Ishikawa (cell line): ENCODE measurements around the gene SCNN1B.

ENCODE experiments used
- CEBPB ChIP-seq: IDR thresholded peaks from 2 replicates; pipeline ENCODE4 v1.6.1; 2012
- CREB1 ChIP-seq: IDR thresholded peaks from 2 replicates; pipeline ENCODE4 v1.6.1; 2012; ENCODE audit warnings: low read depth
- EGR1 ChIP-seq: IDR thresholded peaks from 2 replicates; pipeline ENCODE4 v1.6.1; 2012
- EP300 ChIP-seq: IDR thresholded peaks from 2 replicates; pipeline ENCODE4 v1.6.1; 2012; ENCODE audit warnings: borderline replicate concordance
- FOXM1 ChIP-seq: IDR thresholded peaks from 2 replicates; pipeline ENCODE4 v1.6.1; 2012; ENCODE audit warnings: low read depth, borderline replicate concordance
- NFIC ChIP-seq: IDR thresholded peaks from 2 replicates; pipeline ENCODE4 v1.6.1; 2012
- RAD21 ChIP-seq: IDR thresholded peaks from 2 replicates; pipeline ENCODE4 v1.6.1; 2012; ENCODE audit warnings: low read depth
- REST ChIP-seq: IDR thresholded peaks from 2 replicates; pipeline ENCODE4 v1.6.1; 2012; ENCODE audit warnings: low read depth, mild to moderate bottlenecking
- TAF1 ChIP-seq: IDR thresholded peaks from 2 replicates; pipeline ENCODE4 v1.6.1; 2012; ENCODE audit warnings: low read depth, mild to moderate bottlenecking
- TCF12 ChIP-seq: IDR thresholded peaks from 2 replicates; pipeline ENCODE4 v1.6.1; 2012; ENCODE audit warnings: low read depth
- TEAD4 ChIP-seq: IDR thresholded peaks from 2 replicates; pipeline ENCODE4 v1.6.1; 2012
- YY1 ChIP-seq: IDR thresholded peaks from 2 replicates; pipeline ENCODE4 v1.6.1; 2012; ENCODE audit warnings: low read depth
- ZBTB7A ChIP-seq: IDR thresholded peaks from 2 replicates; pipeline ENCODE4 v1.6.1; 2012; ENCODE audit warnings: low read depth
- TF ChIP-seq, protein P1 (sequence below): IDR thresholded peaks from 2 replicates; pipeline ENCODE4 v1.6.1; 2012
- TF ChIP-seq, protein P2 (sequence below): IDR thresholded peaks from 2 replicates; pipeline ENCODE4 v1.6.1; 2012

The SCNN1B gene

DNA sequence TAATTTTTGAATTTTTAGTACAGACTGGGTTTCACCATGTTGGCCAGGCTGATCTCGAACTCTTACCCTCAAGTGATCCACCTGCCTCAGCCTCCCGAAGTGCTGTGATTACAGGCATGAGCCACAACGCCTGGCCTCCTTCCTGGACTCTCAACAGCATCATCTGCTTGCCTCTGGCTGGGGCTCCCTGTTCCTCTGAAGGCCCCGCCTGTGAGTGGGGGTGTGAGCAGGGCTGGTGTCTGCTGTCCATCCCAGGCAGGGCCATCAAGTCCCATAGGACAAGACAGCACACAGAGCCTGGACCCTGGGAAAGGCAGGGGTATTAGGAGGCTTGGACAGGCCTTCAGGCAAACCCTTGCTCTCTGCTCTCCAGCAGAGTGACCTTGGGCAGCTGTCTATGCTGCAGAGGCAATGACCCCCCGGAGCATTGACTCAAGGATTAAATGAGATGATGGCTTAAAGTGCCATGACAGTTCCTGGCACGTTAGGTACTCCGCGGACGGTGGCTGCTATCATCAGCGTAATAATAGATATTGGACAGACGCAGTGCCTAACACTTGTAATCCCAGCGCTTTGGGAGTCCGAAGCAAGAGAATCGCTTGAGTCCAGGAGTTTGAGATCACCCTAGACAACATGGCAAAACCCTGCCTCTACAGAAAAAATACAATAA lies 19.2 kb downstream of the SCNN1B start:
- TF ChIP-seq YY1 (no peak), EP300 (no peak), NFIC (no peak), CEBPB (no peak), CREB1 (no peak), TEAD4 (no peak), TCF12 (no peak), REST (no peak), FOXM1 (no peak), TAF1 (no peak), EGR1 (no peak), ZBTB7A (no peak)
- TF ChIP-seq, protein P1, sequence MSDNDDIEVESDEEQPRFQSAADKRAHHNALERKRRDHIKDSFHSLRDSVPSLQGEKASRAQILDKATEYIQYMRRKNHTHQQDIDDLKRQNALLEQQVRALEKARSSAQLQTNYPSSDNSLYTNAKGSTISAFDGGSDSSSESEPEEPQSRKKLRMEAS: no peak
- TF ChIP-seq, protein P2, sequence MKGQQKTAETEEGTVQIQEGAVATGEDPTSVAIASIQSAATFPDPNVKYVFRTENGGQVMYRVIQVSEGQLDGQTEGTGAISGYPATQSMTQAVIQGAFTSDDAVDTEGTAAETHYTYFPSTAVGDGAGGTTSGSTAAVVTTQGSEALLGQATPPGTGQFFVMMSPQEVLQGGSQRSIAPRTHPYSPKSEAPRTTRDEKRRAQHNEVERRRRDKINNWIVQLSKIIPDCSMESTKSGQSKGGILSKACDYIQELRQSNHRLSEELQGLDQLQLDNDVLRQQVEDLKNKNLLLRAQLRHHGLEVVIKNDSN: no peak

- TF ChIP-seq FOXM1: no peak
- no peak for TF ChIP-seq CREB1
- TF ChIP-seq TAF1: no peak
- TF ChIP-seq EP300: no peak
Measured at GRCh38 chr16:23323224-23324030, 21.3 kb downstream of the SCNN1B start.

GRCh38 chr16:23324727-23325126 lies 22.6 kb downstream of the SCNN1B start:
- TF ChIP-seq, protein P1: no peak
- no peak for TF ChIP-seq TEAD4
- no peak for TF ChIP-seq CREB1
- no peak for TF ChIP-seq CEBPB
- no peak for TF ChIP-seq YY1
- TF ChIP-seq TCF12: no peak
- no peak for TF ChIP-seq RAD21
- TF ChIP-seq TAF1: no peak

GRCh38 chr16:23327836-23328235 lies 25.7 kb downstream of the SCNN1B start:
- no peak for TF ChIP-seq TEAD4
- no peak for TF ChIP-seq TCF12
- TF ChIP-seq, protein P2: no peak
- TF ChIP-seq EP300: no peak

DNA sequence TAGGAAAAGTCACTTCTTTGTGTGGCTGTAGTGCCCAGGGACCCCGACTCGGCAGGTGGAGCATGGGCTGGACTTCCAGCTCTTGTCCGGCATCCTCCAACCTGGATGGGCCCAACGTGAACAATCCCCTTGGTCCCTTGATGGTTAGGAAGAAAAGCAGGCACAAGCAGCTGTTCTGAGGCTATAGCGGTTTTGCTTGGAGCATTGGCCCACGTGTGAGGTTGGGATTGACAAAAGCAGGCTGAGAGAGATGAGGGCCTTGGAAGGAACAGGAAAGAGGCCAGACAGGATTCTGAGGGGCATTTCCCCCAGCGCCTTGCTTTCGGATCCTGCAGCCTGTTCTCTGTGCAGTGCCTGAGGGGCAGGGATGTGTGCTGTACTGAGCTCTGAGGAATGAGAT lies 28.1 kb downstream of the SCNN1B start:
- TF ChIP-seq, protein P2: no peak
- no peak for TF ChIP-seq TCF12
- TF ChIP-seq YY1: no peak
- no peak for TF ChIP-seq REST
- TF ChIP-seq TEAD4: no peak
